ENCODE data around the gene HTRA1. TPM values are rescaled to one million over a fixed set of nuclear protein-coding genes. Genes with fewer than 3 reads are reported as not detected.
A peak's percentile ranks its signal among the peaks of the same experiment; 100 is the strongest.

HTRA1 gene
- total and polyA plus RNA-seq, 7 donors: 11.4 to 30.8 (median 11.8) TPM

GRCh38 chr10:122510736-122511135, 49.4 kb downstream of the HTRA1 start:
- ATAC-seq (no peak), DNase-seq (no peak)
- no peak for TF ChIP-seq CTCF (IDR thresholded peaks at IDR 0.05)
- Histone ChIP-seq H3K27ac (no peak overlapping the region), H3K36me3 (ENCODE audit: insufficient read depth in 1 of 2, low read depth in 1 of 2) (peaks cover 0 to 25% of the 10 kb centered on the region in 2 donors), H3K27me3 (ENCODE audit: insufficient read depth in 3 of 3, low read length in 2 of 3) (no peaks in the 10 kb centered on the region), H3K4me1 (no peaks in the 10 kb centered on the region), H3K9me3 (no peaks in the 10 kb centered on the region), H3K4me3 (no peak overlapping the region)
- intact Hi-C loops (cut with DNase I): no loop called here
- whole genome bisulfite sequencing, 3 donors: 92 to 98% (median 96%) methylated on average over 3 of the region's 3 CpGs

GRCh38 chr10:122513053-122513452, 51.7 kb downstream of the HTRA1 start:
- no peak for TF ChIP-seq CTCF (IDR thresholded peaks at IDR 0.05)
- Histone ChIP-seq H3K4me1 (no peaks in the 10 kb centered on the region), H3K27ac (no peak overlapping the region), H3K4me3 (no peak overlapping the region), H3K27me3 (ENCODE audit: insufficient read depth in 3 of 3, low read length in 2 of 3) (no peaks in the 10 kb centered on the region), H3K9me3 (no peaks in the 10 kb centered on the region), H3K36me3 (ENCODE audit: insufficient read depth in 1 of 2, low read depth in 1 of 2) (peaks cover 0 to 25% of the 10 kb centered on the region in 2 donors)
- WGBS, 3 donors: 92 to 94% (median 93%) methylated on average over 4 of the region's 4 CpGs
- DNase-seq: no peak
- intact Hi-C loops (cut with DNase I): no loop called here
- no peak for ATAC-seq

- no peak for TF ChIP-seq CTCF (IDR thresholded peaks at IDR 0.05)
- Histone ChIP-seq H3K9me3 (no peaks in the 10 kb centered on the region), H3K4me3 (no peak overlapping the region), H3K27me3 (ENCODE audit: insufficient read depth in 3 of 3, low read length in 2 of 3) (no peaks in the 10 kb centered on the region), H3K27ac (no peak overlapping the region), H3K36me3 (ENCODE audit: insufficient read depth in 1 of 2, low read depth in 1 of 2) (peaks cover 0 to 16% of the 10 kb centered on the region in 2 donors), H3K4me1 (no peaks in the 10 kb centered on the region)
- no peak for DNase-seq
- 90 to 93% (median 92%) methylated on average over 22 of the region's 22 CpGs for WGBS, 3 donors
- ATAC-seq: no peak
- intact Hi-C loops (cut with DNase I): no loop called here
Measured at GRCh38 chr10:122514045-122514840, 52.9 kb downstream of the HTRA1 start.

GRCh38 chr10:122515022-122515424, 53.7 kb downstream of the HTRA1 start:
- no peaks in the 10 kb centered on the region for H3K27me3 ChIP-seq (ENCODE audit: insufficient read depth in 3 of 3, low read length in 2 of 3)
- ATAC-seq (peak; percentile 39 to 74 (median 66)), DNase-seq (peak in 1 of 2 donors; percentile 65)
- no peaks in the 10 kb centered on the region for H3K9me3 ChIP-seq
- H3K36me3 ChIP-seq (ENCODE audit: insufficient read depth in 1 of 2, low read depth in 1 of 2): peaks cover 0 to 13% of the 10 kb centered on the region in 2 donors
- TF ChIP-seq CTCF (IDR thresholded peaks at IDR 0.05): no peak
- intact Hi-C loops (cut with DNase I): no loop called here
- H3K4me3 ChIP-seq: no peak overlapping the region
- no peaks in the 10 kb centered on the region for H3K4me1 ChIP-seq
- peak overlapping the region; percentile 32 for H3K27ac ChIP-seq
- 66 to 71% (median 66%) methylated on average over 5 of the region's 5 CpGs for WGBS, 3 donors

Data from psoas muscle (tissue), 8 donors.